ENCODE results near the gene RASSF8.

DNA sequence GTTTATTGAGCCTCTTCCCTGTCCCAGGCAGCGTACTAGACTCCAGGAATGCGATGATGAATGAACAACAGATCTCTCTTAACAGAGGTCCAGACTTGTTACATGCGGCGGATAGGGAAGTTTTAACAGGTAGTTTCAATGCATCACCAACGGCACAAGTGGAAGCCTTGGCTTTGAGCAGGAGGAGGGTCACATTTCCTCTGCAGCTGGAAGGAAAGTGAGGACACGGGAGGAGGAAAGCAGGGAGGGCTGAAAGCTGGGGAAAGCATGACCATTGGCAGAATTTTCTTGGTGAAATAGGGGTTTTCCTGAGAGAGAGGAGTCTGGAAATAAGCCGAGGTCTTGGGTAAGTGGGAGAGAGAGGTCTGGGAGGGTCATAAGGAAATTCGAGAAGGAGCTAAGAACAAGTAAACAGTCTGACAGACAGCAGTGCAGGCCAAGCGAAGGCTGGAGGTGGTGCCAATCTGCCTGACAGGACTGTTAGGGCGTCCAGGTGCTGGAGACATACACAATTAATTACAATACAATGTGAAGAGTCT, 150.9 kb downstream of the RASSF8 start:
- TF ChIP-seq SUZ12 (IDR thresholded peaks at IDR 0.05; ENCODE audit: extremely low read depth, insufficient read depth, insufficient read length), result no peak
- TF ChIP-seq YY1 (IDR thresholded peaks at IDR 0.05; ENCODE audit: insufficient read depth, insufficient read length), result no peak
- TF ChIP-seq ZNF274 (IDR thresholded peaks at IDR 0.05; ENCODE audit: low read depth, low read length), result no peak

All from NT2/D1 (cell line).